ENCODE measurements around the gene PAAF1.

- no peak for TF ChIP-seq POLR2A (IDR thresholded peaks at IDR 0.05)
- TF ChIP-seq CTCF (IDR thresholded peaks at IDR 0.05): no peak
Observed at GRCh38 chr11:73972620-73973449, 96.0 kb downstream of the PAAF1 start.
